Stimulated activated CD4-positive, alpha-beta T cell treated with anti-CD3 and anti-CD28 coated beads, Interleukin-1b, Interleukin-23, amount 100 ng/mL, for 24 hours (primary cell): ENCODE data around the gene SLC45A1.
"Not testable (repeated sequence)": the region's sequence is repeated elsewhere in the genome, so short reads cannot be mapped to it uniquely, and the experiment has no call there.

ENCODE experiments used
- DNase-seq, 4 experiments: peaks; one replicate each; pipeline ENCODE4 v3.0.0-alpha.2; 2020; ENCODE audit warnings: low read depth in 4 of 4, low spot score in 1 of 4

Gene SLC45A1

GRCh38 chr1:8365661-8366362, 47.9 kb downstream of the SLC45A1 start:
- no peak for DNase-seq

GRCh38 chr1:8367571-8368194, 49.8 kb downstream of the SLC45A1 start:
- DNase-seq = no peak

GRCh38 chr1:8368956-8369639, 51.2 kb downstream of the SLC45A1 start:
- no peak for DNase-seq

- DNase-seq = no peak
Observed at GRCh38 chr1:8370046-8370881, 52.4 kb downstream of the SLC45A1 start.

GRCh38 chr1:8370905-8371315, 53.0 kb downstream of the SLC45A1 start:
- DNase-seq = no peak

- DNase-seq = no peak
Observed at GRCh38 chr1:8371372-8371991, 53.6 kb downstream of the SLC45A1 start.

GRCh38 chr1:8373125-8373524, 55.2 kb downstream of the SLC45A1 start:
- no peak for DNase-seq

- DNase-seq = no peak
Observed at GRCh38 chr1:8373581-8374241, 55.8 kb downstream of the SLC45A1 start.

GRCh38 chr1:8374356-8374755, 56.4 kb downstream of the SLC45A1 start:
- no peak for DNase-seq

- no peak for DNase-seq
Observed at GRCh38 chr1:8374812-8375211, 56.9 kb downstream of the SLC45A1 start.

- no peak for DNase-seq
Observed at GRCh38 chr1:8376358-8376840, 58.5 kb downstream of the SLC45A1 start.

GRCh38 chr1:8377271-8377981, 59.5 kb downstream of the SLC45A1 start:
- no peak for DNase-seq

- no peak for DNase-seq
Observed at GRCh38 chr1:8378178-8378577, 60.3 kb downstream of the SLC45A1 start.

GRCh38 chr1:8378981-8379470, 61.1 kb downstream of the SLC45A1 start:
- no peak for DNase-seq

GRCh38 chr1:8379513-8380186, 61.7 kb downstream of the SLC45A1 start:
- no peak for DNase-seq

- not testable (repeated sequence) for DNase-seq
Observed at GRCh38 chr1:8380310-8380709, 62.4 kb downstream of the SLC45A1 start.

- no peak for DNase-seq
Observed at GRCh38 chr1:8381618-8382017, 63.7 kb downstream of the SLC45A1 start.

- DNase-seq = no peak
Observed at GRCh38 chr1:8382051-8382505, 64.2 kb downstream of the SLC45A1 start.
